ENCODE data around the gene BICDL1. TPM values are rescaled to one million over a fixed set of nuclear protein-coding genes. Genes with fewer than 3 reads are reported as not detected.

Gene BICDL1
- total RNA-seq, 1 experiment from 2014 or later, result 22.2 TPM

- ATAC-seq, result no peak
- no peak overlapping the region for H3K4me3 ChIP-seq (ENCODE audit: low read depth in 2 of 2, low read length in 2 of 2)
- POLR2A ChIA-PET, result no interaction called here
- H3K27ac ChIP-seq (ENCODE audit: low read length), result no peak overlapping the region
- H3K36me3 ChIP-seq (ENCODE audit: control insufficient read depth, insufficient read depth, low read length), result no peaks in the 10 kb centered on the region
- CTCF ChIA-PET, result no interaction called here
- intact Hi-C loops (cut with micrococcal nuclease; ENCODE audit: unreplicated experiment), result no loop called here
- no peak for DNase-seq (ENCODE audit: low read depth, low spot score)
- H3K27me3 ChIP-seq (ENCODE audit: control insufficient read depth, insufficient read depth, low read length), result no peaks in the 10 kb centered on the region
- in situ Hi-C loops (cut with HindIII; ENCODE audit: low pct_unique_long_range_greater_than_20kb, low sequenced_read_pairs), result no loop called here
- H3K4me1 ChIP-seq (ENCODE audit: control insufficient read depth, insufficient read depth, low read length), result no peaks in the 10 kb centered on the region
- H3K9me3 ChIP-seq (ENCODE audit: control insufficient read depth, insufficient read depth, low read depth, low read length), result peaks cover 4% of the 10 kb centered on the region; the same call in 1 of the 2 replicates
- no peak for TF ChIP-seq CTCF (IDR thresholded peaks at IDR 0.05)
- BruUV-seq (replicated peaks), result no TSS peak
Observed at GRCh38 chr12:119959435-119959834, 29.6 kb upstream of the BICDL1 start.

GRCh38 chr12:119964123-119964522, 24.9 kb upstream of the BICDL1 start:
- Histone ChIP-seq H3K36me3 (ENCODE audit: control insufficient read depth, insufficient read depth, low read length) (no peaks in the 10 kb centered on the region), H3K9me3 (ENCODE audit: control insufficient read depth, insufficient read depth, low read depth, low read length) (no peaks in the 10 kb centered on the region), H3K4me3 (ENCODE audit: low read depth in 2 of 2, low read length in 2 of 2) (no peak overlapping the region), H3K27me3 (ENCODE audit: control insufficient read depth, insufficient read depth, low read length) (no peaks in the 10 kb centered on the region), H3K27ac (ENCODE audit: low read length) (no peak overlapping the region), H3K4me1 (ENCODE audit: control insufficient read depth, insufficient read depth, low read length) (no peaks in the 10 kb centered on the region)
- in situ Hi-C loops (cut with HindIII; ENCODE audit: low pct_unique_long_range_greater_than_20kb, low sequenced_read_pairs), result no loop called here
- BruUV-seq (replicated peaks), result no TSS peak
- POLR2A ChIA-PET, result no interaction called here
- DNase-seq (ENCODE audit: low read depth, low spot score) (no peak), ATAC-seq (no peak)
- CTCF ChIA-PET, result no interaction called here
- intact Hi-C loops (cut with micrococcal nuclease; ENCODE audit: unreplicated experiment), result no loop called here
- TF ChIP-seq POLR2AphosphoS5 (IDR thresholded peaks at IDR 0.05; ENCODE audit: low read depth, low read length), result no peak
- no peak for TF ChIP-seq SIN3A (IDR thresholded peaks at IDR 0.05; ENCODE audit: borderline replicate concordance, insufficient read depth, low read depth, low read length)
- TF ChIP-seq CTCF (IDR thresholded peaks at IDR 0.05), result no peak
- TF ChIP-seq TCF7L2 (IDR thresholded peaks at IDR 0.05; ENCODE audit: low read depth, low read length), result no peak
- no peak for TF ChIP-seq REST (IDR thresholded peaks at IDR 0.05; ENCODE audit: insufficient read depth in 1 of 2, low read depth in 2 of 2, low read length in 1 of 2)

- DNase-seq (ENCODE audit: low read depth, low spot score), result no peak
- Histone ChIP-seq H3K27me3 (ENCODE audit: control insufficient read depth, insufficient read depth, low read length) (no peaks in the 10 kb centered on the region), H3K9me3 (ENCODE audit: control insufficient read depth, insufficient read depth, low read depth, low read length) (no peaks in the 10 kb centered on the region), H3K4me3 (ENCODE audit: low read depth in 2 of 2, low read length in 2 of 2) (no peak overlapping the region), H3K4me1 (ENCODE audit: control insufficient read depth, insufficient read depth, low read length) (no peaks in the 10 kb centered on the region), H3K36me3 (ENCODE audit: control insufficient read depth, insufficient read depth, low read length) (no peaks in the 10 kb centered on the region), H3K27ac (ENCODE audit: low read length) (no peak overlapping the region)
- in situ Hi-C loops (cut with HindIII; ENCODE audit: low pct_unique_long_range_greater_than_20kb, low sequenced_read_pairs) (no loop called here), intact Hi-C loops (cut with micrococcal nuclease; ENCODE audit: unreplicated experiment) (no loop called here)
- no TSS peak for BruUV-seq (replicated peaks)
- POLR2A ChIA-PET, result no interaction called here
- no peak for ATAC-seq
- no peak for TF ChIP-seq CTCF (IDR thresholded peaks at IDR 0.05)
- TF ChIP-seq REST (IDR thresholded peaks at IDR 0.05; ENCODE audit: insufficient read depth in 1 of 2, low read depth in 2 of 2, low read length in 1 of 2), result no peak
- TF ChIP-seq SIN3A (IDR thresholded peaks at IDR 0.05; ENCODE audit: borderline replicate concordance, insufficient read depth, low read depth, low read length), result no peak
- no peak for TF ChIP-seq TCF7L2 (IDR thresholded peaks at IDR 0.05; ENCODE audit: low read depth, low read length)
- no peak for TF ChIP-seq POLR2AphosphoS5 (IDR thresholded peaks at IDR 0.05; ENCODE audit: low read depth, low read length)
- CTCF ChIA-PET, result no interaction called here
Observed at GRCh38 chr12:119964929-119965328, 24.1 kb upstream of the BICDL1 start.

All from Panc1 (cell line).